GM18526 (cell line): ENCODE results near the gene MAPK7.

Experiments
- POLR2A ChIP-seq: IDR thresholded peaks from 3 replicates; pipeline ENCODE4 v1.6.1; 2011; ENCODE audit not compliant: insufficient read length; ENCODE audit errors: extremely low read depth

The MAPK7 gene

DNA sequence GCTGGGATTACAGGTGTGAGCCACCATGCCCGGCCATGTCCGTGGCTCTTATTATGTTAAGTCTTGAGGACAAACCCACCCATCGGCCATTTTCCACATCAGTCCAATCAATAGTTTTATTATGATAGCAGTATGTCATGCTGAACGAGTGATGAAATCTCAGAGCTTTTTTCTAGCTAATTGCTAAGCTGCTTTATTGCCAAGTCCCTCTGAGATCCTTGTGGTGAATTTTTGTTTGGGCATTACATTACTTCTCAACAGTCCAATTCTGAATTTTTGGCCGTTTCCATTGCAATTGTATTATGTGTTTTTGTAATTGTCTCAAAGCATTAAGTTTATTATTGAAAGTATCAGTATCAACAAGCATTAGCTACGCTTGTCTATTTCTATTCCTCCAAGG lies 43.6 kb downstream of the MAPK7 start:
- TF ChIP-seq POLR2A = no peak

DNA sequence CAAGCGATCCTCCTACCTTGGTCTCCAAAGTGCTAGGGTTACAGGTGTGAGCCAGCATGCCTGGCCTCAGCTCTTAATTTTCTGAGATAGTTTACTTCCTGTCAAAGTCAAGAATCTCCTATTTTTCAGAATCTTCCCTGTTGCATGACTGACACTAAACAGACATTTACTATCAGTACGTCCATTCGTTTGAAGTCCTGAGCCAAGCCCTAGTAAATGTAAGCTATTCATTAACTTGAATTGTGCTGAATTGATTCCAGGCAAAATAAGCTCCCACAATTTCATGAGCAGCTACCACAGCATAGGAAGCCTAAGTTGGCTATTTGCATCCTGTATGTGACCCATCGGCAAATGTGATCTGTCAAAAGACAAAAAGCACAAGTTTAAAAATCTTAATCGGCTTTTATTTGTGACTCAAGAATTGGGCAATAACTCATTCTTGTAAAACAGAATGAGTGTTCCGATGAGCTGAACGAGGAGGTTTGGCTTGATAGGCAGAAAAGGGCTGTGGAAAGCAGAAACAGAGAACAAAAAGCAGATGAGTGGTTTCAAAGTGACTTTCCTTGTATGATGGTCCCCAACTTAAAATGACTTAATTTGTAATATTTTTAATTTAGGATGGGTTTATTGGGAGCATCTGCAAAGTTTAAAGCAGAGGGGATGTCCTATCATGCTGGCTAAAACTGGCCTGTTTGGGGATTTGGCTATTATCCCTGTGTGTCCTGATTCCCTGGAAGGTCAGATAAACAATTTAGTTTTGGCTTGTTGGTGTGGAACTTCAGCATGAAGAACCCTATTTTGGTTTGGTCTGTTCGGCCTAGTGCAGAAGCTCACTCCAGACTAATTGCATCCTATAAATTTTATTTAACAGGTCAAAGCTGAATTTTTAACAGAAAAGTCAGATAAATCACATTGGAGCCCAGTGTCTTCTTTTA lies 46.9 kb downstream of the MAPK7 start:
- no peak for TF ChIP-seq POLR2A

DNA sequence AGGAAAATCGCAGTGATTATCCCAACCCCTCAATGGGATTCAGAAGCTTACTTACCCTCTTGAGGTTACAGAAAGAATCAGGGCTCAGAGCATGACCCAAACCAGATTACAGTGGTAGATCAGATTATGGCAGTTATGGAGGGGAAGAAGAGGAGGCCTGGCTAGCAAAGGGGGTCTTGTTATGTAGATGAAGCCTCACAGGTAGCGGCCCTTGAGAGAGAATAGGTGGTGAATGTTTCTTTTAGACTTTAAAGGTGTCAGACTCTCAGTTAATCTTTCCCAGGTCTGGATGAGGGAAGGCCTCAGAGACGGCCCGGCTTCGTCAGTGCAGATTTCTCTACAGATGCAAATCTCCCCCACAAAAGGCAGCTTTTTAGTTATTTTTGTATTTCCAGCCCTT lies 48.3 kb downstream of the MAPK7 start:
- no peak for TF ChIP-seq POLR2A

DNA sequence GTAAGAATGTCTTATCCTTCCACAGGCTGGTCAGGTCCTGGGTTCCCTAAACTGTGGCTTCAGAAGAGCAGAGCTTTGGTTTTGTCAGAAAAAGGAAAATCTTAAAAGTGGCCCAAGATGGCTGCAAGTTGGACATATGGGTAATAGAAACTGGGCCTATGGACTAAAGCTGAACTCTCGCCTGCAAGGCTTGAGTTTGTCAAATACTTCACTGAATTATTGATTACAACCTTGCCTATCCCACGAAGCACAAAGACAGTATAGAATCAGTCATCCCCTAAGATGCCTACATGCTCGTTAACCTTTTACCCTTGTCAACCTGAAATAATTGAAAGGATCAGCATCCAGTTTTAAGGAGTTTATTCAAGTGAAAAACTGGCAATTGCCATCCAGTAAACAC lies 53.4 kb downstream of the MAPK7 start:
- no peak for TF ChIP-seq POLR2A
